GM19328 (cell line): ENCODE measurements around the gene NPTX2.

ENCODE experiments used
- ATAC-seq: cut with Tn5 transposase; IDR thresholded peaks from one replicate; pipeline ENCODE4 v1.9.1; 2021; ENCODE audit warnings: mild to moderate bottlenecking, moderate library complexity; ENCODE audit not compliant: unreplicated experiment

NPTX2 gene

DNA sequence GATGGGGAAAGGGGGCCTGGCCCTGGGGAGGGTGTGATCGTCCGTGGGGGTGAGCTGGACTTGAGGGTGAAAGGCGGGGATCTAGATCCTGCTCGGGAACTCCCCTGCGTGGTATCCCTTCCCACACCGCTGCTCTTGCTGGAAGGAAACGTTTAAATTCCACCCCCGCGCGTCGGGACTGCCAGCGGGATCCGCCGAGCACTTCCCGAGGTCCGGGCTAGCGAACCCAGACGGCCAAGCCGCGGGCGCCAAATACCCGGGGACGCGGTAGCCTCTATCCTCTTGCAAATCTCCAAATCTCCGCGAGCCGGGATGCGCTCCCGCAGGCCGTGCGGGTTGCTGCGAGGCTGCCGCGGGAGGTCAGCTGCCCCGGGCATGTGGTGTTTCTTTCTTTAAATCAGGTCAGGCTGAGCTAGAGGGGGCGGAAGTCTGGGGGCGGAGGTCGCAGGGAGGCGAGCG, 904 bp downstream of the NPTX2 start:
- no peak for ATAC-seq

DNA sequence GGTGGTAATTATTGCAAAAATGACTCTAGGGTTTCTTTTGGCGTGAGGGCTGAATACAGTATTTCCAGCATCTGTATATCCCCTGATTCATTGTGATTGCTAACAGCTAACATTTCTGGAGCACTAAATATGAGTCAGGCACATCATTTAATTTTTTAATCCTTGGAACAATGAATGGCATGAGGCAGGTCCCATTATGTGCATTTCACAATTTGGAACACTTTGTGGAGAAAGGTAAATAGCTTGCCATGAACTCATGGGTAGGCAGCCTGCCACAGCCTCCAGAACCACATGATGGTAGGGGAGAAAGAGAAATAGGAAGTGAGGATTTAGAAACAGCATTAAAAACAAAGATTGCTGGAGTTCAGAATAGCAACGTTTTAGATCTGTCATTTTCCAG, 1.7 kb downstream of the NPTX2 start:
- no peak for ATAC-seq

DNA sequence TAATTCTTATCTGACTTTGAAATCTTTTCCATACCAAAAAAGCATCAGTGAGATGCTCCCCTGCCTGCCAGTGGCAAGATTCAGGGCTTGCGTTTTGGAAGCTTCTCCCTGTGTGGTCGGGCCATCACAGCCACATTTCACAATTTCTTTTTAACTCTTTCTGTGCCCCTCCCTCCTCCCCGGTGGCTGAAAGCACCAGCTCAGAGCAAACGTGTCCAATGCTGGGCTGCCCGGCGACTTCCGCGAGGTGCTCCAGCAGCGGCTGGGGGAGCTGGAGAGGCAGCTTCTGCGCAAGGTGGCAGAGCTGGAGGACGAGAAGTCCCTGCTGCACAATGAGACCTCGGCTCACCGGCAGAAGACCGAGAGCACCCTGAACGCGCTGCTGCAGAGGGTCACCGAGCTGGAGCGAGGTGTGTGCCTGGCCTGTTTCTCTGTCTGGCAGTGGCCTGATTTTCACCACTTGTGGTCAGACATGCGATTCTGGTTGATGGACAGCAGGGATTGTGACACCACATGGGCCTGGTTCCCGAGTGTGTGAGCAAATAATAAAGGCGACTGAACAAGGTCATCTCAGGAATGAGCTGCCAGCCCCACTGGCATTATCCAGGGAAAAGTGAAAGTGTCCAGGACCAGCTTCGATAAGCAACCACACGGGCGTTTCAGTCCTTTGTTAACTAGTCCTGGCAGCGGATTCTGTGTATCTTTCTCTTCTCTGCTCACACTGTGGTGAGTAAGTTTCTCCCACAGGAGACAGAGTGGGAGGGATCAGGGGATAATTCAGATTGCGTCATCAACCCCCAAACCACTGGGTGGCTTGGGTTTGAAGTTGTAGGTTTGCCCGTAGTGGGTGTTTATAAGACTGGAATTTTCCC, 2.6 kb downstream of the NPTX2 start:
- ATAC-seq: no peak

DNA sequence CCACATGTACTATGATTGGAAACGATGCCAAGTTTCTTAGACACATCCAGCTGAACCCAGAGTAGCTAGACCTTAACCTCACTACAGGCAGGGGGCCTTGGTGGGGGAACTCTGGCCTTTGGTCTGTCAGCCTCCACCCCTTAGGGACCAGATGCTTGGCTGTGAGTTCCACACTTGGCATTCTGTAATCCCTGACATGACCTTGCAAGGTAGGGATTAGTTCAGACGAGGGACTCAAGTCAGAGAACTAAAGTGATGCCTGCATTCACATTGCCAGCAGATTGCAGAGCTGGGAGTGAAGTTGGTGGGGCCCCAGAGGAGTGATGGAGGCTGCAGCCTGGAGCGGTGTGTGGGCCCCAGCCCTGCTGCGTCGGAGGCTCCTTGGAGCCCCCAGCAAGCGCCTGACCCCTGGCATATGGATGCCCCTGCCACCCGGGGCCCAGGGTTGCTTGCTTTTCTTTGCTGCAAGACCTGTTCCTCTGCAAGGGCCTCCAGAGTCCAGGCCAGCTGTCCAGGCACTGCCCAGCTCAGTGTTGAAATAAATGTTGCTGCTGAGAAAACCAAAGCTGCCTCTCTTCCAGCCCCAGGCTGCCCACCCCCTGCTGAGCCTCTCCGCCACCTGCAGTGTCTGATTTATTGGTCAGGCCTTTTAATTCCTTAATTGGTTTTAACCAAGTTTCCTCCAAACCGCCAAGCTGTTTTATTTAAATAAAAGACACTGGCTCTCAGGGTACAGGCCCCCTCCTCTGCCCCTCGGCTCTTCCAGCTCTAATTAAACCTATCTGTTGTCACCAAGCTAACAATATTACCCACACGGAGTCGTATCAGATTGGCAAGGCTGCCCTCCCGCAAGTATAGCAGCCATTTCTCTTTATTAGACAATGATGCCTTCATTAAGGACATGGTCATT, 4.7 kb downstream of the NPTX2 start:
- no peak for ATAC-seq

- no peak for ATAC-seq
Observed at GRCh38 chr7:98622926-98623325, 5.8 kb downstream of the NPTX2 start.

DNA sequence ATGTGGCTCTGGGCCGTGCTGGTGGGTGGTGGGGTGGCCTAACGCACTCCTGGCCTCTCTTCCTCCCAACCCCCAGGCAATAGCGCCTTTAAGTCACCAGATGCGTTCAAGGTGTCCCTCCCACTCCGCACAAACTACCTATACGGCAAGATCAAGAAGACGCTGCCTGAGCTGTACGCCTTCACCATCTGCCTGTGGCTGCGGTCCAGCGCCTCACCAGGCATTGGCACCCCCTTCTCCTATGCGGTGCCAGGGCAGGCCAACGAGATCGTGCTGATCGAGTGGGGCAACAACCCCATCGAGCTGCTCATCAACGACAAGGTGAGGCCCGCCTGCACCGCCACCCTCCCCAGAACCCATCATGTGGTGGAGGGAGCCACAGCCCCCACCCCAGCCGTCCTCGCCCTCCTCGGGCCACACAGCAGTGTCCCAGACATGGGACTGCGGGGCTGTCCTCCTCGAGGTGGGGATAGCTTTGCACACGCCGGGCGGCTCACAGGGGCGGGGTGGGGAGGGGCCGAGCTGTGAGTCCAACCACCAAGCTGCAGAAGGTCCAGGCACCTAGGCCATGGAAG, 7.8 kb downstream of the NPTX2 start:
- no peak for ATAC-seq

GRCh38 chr7:98626460-98627412, 9.7 kb downstream of the NPTX2 start:
- no peak for ATAC-seq

DNA sequence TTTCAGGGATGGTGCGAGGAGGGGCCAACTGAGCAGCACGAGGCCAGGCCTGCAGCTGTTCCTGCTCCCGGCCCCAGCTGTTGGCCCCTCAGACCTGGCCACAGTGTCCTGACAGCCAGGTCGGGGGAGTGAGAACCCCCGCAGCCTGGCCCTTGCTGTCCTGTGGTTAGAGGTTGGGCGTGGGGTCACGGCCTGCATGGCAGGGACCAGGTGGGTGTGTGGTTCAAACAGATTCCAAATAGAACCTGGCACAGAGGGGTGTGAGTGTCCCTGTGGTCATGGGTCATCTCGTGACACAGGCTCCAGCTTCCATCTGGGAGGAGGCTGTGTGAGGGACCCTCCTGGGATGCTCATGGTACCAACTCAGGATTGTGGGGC, 10.3 kb downstream of the NPTX2 start:
- ATAC-seq: no peak

DNA sequence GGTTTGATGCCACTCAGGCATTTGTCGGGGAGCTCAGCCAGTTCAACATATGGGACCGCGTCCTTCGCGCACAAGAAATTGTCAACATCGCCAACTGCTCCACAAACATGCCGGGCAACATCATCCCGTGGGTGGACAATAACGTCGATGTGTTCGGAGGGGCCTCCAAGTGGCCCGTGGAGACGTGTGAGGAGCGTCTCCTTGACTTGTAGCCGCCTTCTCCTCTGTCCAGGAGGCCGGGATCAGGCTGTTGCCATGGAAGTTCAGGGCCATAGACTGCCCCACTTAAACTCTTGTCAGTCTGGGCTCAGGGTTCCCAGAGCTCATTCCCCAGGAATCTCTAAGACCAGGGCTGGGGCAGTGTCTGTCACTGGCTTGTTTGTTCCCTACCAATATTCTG, 11.3 kb downstream of the NPTX2 start:
- ATAC-seq: no peak

GRCh38 chr7:98629001-98629431, 11.9 kb downstream of the NPTX2 start:
- no peak for ATAC-seq

GRCh38 chr7:98630149-98630548, 13.1 kb downstream of the NPTX2 start:
- ATAC-seq: no peak

DNA sequence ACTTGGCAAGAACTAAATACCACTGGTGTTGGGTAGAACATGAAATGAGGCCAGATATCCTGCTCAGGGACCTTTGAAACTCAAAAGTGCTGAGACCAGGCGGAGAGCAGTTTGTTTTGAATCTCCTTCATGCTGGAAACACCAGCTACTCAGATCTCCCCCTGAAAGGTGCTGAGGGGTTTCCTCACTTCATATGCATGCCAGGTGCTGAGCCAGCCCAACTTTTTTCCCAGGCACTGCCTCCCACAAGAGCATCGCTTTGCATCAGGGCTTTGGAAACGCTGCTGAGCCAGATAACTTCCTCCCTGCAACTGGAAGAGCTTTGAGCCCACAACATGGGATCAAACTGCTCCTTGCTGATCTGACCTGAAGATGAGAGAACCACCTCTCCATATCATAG, 13.7 kb downstream of the NPTX2 start:
- no peak for ATAC-seq

- ATAC-seq: no peak
Observed at GRCh38 chr7:98638853-98639252, 21.8 kb downstream of the NPTX2 start.

- no peak for ATAC-seq
Observed at GRCh38 chr7:98640375-98640774, 23.3 kb downstream of the NPTX2 start.

- peak; percentile 76 for ATAC-seq
Observed at GRCh38 chr7:98641646-98642500, 24.8 kb downstream of the NPTX2 start.

DNA sequence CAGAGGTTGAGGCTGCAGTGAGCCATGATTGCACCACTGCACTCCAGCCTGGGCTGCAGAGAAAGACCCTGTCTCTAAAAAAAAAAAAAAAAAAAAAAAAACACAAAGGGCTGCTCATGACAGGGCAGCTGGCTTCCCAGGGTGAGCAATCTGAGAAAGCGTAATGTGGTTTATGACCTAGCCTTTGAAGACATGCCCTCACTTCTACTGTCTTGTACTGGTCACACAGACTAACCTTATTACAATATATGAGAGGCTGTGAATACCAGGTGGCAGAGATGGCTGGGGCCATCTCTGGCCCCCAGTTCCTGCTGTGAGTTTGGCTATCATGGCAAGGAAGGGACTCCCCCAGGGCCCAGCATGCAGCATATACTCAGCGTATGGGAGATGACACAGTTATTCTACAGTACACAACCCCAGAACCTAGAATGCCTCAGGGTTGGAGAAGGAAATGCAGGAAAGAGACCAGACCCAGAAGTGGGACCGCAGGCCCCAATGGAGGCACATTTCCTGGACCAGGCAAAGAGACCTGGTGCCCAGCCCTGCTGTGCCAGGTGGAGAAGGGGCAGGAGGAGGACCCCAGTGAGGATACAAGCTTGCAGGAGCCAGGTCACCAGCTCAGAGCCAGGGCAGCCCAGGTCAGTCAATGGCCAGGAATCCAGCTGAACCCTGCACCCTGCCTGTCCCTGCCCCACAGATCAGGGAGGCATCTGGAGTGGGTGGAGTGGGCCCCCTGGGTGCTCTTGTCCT, 26.3 kb downstream of the NPTX2 start:
- ATAC-seq: no peak

- no peak for ATAC-seq
Observed at GRCh38 chr7:98646465-98646864, 29.4 kb downstream of the NPTX2 start.

DNA sequence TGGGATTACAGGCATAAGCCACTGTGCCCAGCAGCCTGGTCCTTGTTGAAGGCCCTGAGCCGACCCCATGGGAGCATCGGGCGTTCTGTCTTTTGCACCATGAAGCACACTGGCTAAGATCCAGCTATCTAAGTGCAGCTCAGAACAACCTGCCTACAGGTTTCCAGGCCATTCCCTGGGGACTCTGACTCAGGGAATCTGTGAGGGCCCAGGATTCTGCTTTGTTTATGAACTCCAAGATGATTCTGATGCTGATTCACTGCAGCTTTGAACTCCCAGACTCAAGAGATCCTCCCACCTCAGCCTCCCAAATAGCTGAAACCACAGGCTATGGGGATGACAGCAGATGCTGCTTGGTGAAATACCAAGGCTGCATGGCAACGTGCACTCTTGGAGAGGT, 30.2 kb downstream of the NPTX2 start:
- ATAC-seq: no peak

- ATAC-seq: no peak
Observed at GRCh38 chr7:98651760-98652159, 34.7 kb downstream of the NPTX2 start.
